MM.1S (cell line): Measurements from ENCODE around the gene SWT1.

Experiments
- DNase-seq: peaks from one replicate; pipeline ENCODE4 v3.0.0-alpha.2; 2015
- H2AFZ ChIP-seq: fragments of 300-600 bp; sonication (generic); 2 replicates; pipeline ENCODE4 v1.6.0; 2016; ENCODE audit warnings: antibody characterized with exemption, low read length
- H3F3A ChIP-seq: fragments of 300-600 bp; sonication (generic); 2 replicates; pipeline ENCODE4 v1.6.1; 2016; ENCODE audit warnings: mild to moderate bottlenecking, antibody characterized with exemption, low read length, moderate library complexity, mixed read lengths; ENCODE audit not compliant: insufficient read depth
- H3K27ac ChIP-seq: fragments of 300-600 bp; sonication (generic); 2 replicates; pipeline ENCODE4 v1.5.1; 2016; ENCODE audit warnings: mild to moderate bottlenecking, low read length
- H3K27me3 ChIP-seq: fragments of 300-600 bp; sonication (generic); replicated peaks from 2 replicates; pipeline ENCODE4 v1.6.0; 2016; ENCODE audit warnings: low read length; ENCODE audit not compliant: insufficient read depth
- H3K36me3 ChIP-seq: fragments of 300-600 bp; sonication (generic); replicated peaks from 2 replicates; pipeline ENCODE4 v1.6.1; 2016; ENCODE audit warnings: mild to moderate bottlenecking, low read length, mixed read lengths; ENCODE audit not compliant: insufficient read depth
- H3K4me1 ChIP-seq: fragments of 300-600 bp; sonication (generic); 2 replicates; pipeline ENCODE4 v1.6.1; 2016; ENCODE audit warnings: low read length, mixed read lengths
- H3K4me2 ChIP-seq: fragments of 300-600 bp; sonication (generic); 2 replicates; pipeline ENCODE4 v1.6.0; 2016; ENCODE audit warnings: low read depth, low read length
- H3K4me3 ChIP-seq: fragments of 300-600 bp; sonication (generic); 2 replicates; pipeline ENCODE4 v1.5.1; 2016; ENCODE audit warnings: low read length, mixed read lengths
- H3K79me2 ChIP-seq: fragments of 300-600 bp; sonication (generic); 2 replicates; pipeline ENCODE4 v1.6.1; 2016; ENCODE audit warnings: mixed run types, low read length, mixed read lengths
- H3K9ac ChIP-seq: fragments of 300-600 bp; sonication (generic); 2 replicates; pipeline ENCODE4 v1.6.1; 2016; ENCODE audit warnings: low read length, mixed read lengths
- H3K9me2 ChIP-seq: fragments of 300-600 bp; sonication (generic); replicated peaks from 2 replicates; pipeline ENCODE4 v1.6.1; 2016; ENCODE audit warnings: mild to moderate bottlenecking, low read length, mixed read lengths; ENCODE audit not compliant: insufficient read depth
- H3K9me3 ChIP-seq: fragments of 300-600 bp; sonication (generic); replicated peaks from 2 replicates; pipeline ENCODE4 v1.6.1; 2016; ENCODE audit warnings: mild to moderate bottlenecking, low read length, mixed read lengths; ENCODE audit not compliant: insufficient read depth
- H4K20me1 ChIP-seq: fragments of 300-600 bp; sonication (generic); 2 replicates; pipeline ENCODE4 v1.6.1; 2016; ENCODE audit warnings: mild to moderate bottlenecking, low read length, moderate library complexity, mixed read lengths; ENCODE audit not compliant: insufficient read depth
- CTCF ChIP-seq: fragments of 300-600 bp; sonication (generic); IDR thresholded peaks from 2 replicates; pipeline ENCODE4 v1.5.1; 2016; ENCODE audit warnings: antibody characterized with exemption, low read length, mixed read lengths
- EZH2 ChIP-seq: fragments of 300-600 bp; sonication (generic); optimal IDR thresholded peaks from 2 replicates; pipeline ENCODE3; 2017; ENCODE audit warnings: low read depth, mild to moderate bottlenecking, antibody characterized with exemption, low read length, mixed read lengths
- EZH2phosphoT487 ChIP-seq: fragments of 300-600 bp; sonication (generic); IDR thresholded peaks from 2 replicates; pipeline ENCODE4 v1.6.1; 2018; ENCODE audit warnings: antibody characterized with exemption, low read length

Gene SWT1

DNA sequence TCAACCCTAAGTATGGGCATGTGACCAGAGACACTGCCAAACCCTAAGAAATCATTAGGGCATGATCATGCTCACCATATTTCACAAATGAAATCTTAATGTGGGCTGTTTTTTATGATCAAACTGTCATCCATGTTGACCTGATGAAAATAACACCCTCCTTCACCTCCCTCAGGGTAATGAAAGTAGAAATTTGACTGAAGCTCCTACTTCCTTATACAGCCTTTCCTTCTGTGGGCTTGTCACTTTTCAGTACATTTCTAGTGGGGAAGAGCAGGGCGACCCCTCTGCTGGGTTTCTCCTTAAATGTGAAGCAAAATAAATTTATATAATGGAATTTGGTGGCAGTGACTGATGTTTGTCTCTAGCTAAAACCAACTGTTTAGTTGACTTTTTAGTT is 134.2 kb downstream of the SWT1 start:
- Histone ChIP-seq H3F3A (no peaks in the 10 kb centered on the region), H3K9me3 (no peaks in the 10 kb centered on the region)

GRCh38 chr1:185291652-185292051 is 134.7 kb downstream of the SWT1 start:
- Histone ChIP-seq H3K4me2 (no peak overlapping the region), H3K9me2 (no peaks in the 10 kb centered on the region), H3K36me3 (no peaks in the 10 kb centered on the region; the same call in 1 of the 2 replicates), H3F3A (no peaks in the 10 kb centered on the region), H3K4me1 (peaks cover 14% of the 10 kb centered on the region), H4K20me1 (no peaks in the 10 kb centered on the region), H3K79me2 (no peaks in the 10 kb centered on the region), H3K4me3 (no peak overlapping the region), H3K9ac (no peak overlapping the region), H3K9me3 (no peaks in the 10 kb centered on the region), H3K27me3 (no peaks in the 10 kb centered on the region), H2AFZ (no peak overlapping the region), H3K27ac (no peak overlapping the region)
- no peak for DNase-seq
- TF ChIP-seq CTCF = no peak
- TF ChIP-seq EZH2phosphoT487 = no peak
- no peak for TF ChIP-seq EZH2

More for the DNA sequence above, 134.2 kb downstream of the SWT1 start:
- no peaks in the 10 kb centered on the region for H3K9me2 ChIP-seq
- H4K20me1 ChIP-seq = no peaks in the 10 kb centered on the region
- no peak for DNase-seq
- H3K27ac ChIP-seq = no peak overlapping the region
- no peaks in the 10 kb centered on the region for H3K27me3 ChIP-seq
- no peak overlapping the region for H3K9ac ChIP-seq
- H3K4me1 ChIP-seq = peaks cover 14% of the 10 kb centered on the region
- H3K36me3 ChIP-seq = no peaks in the 10 kb centered on the region; the same call in 1 of the 2 replicates
- H3K4me2 ChIP-seq = no peak overlapping the region
- H3K79me2 ChIP-seq = no peaks in the 10 kb centered on the region
- no peak overlapping the region for H2AFZ ChIP-seq
- TF ChIP-seq CTCF (no peak), EZH2phosphoT487 (no peak), EZH2 (no peak)
- no peak overlapping the region for H3K4me3 ChIP-seq

DNA sequence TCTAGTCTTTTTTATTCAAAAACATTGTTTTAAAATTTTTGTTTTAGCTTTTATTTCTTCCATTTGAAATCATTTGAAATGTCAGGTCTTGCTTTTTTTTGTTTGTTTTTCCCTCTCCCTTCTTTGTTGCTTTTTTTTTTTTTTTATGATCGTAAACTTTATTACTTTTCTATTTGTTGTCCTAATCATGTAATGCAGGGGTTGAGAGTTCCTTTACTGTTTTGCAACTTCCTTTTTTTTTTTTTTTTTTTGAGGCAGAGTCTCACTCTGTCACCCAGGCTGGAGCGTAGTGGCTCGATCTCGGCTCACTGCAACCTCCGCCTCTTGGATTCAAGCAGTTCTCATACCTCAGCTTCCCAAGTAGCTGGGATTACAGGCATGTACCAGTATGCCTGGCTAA is 135.3 kb downstream of the SWT1 start:
- Histone ChIP-seq H3K9me3 (no peaks in the 10 kb centered on the region), H3K27me3 (no peaks in the 10 kb centered on the region), H3K79me2 (no peaks in the 10 kb centered on the region), H3F3A (no peaks in the 10 kb centered on the region), H2AFZ (no peak overlapping the region), H4K20me1 (no peaks in the 10 kb centered on the region), H3K9me2 (no peaks in the 10 kb centered on the region), H3K36me3 (no peaks in the 10 kb centered on the region; the same call in 1 of the 2 replicates), H3K4me2 (no peak overlapping the region), H3K27ac (no peak overlapping the region), H3K4me3 (no peak overlapping the region), H3K9ac (no peak overlapping the region), H3K4me1 (peaks cover 14% of the 10 kb centered on the region)
- DNase-seq = no peak
- TF ChIP-seq EZH2phosphoT487 = no peak
- TF ChIP-seq EZH2 = no peak
- no peak for TF ChIP-seq CTCF
